Lung (tissue), 12 donors: Measurements from ENCODE around the gene AP1G2. TPM values are rescaled to one million over a fixed set of nuclear protein-coding genes. Genes with fewer than 3 reads are reported as not detected.
"Not testable (repeated sequence)": the region's sequence is repeated elsewhere in the genome, so short reads cannot be mapped to it uniquely, and the experiment has no call there.

Experiments used
- ATAC-seq: fragments of 200-7000 bp; cut with Tn5 transposase; one replicate; pipeline ENCODE4 v1.9.1; 2020; ENCODE audit warnings: moderate number of reproducible peaks; ENCODE audit not compliant: insufficient read depth, low FRiP score
- DNase-seq, 3 donors: peaks; one replicate each; pipeline ENCODE4 v3.0.0-alpha.2; 2013 to 2017
- H3K27ac ChIP-seq, 2 donors: one replicate each; pipeline ENCODE4 v1.5.1; 2013; ENCODE audit warnings: mild to moderate bottlenecking in 2 of 2, moderate library complexity in 2 of 2, control low read depth in 1 of 2, inconsistent platforms in 1 of 2, low read depth in 1 of 2, low read length in 1 of 2
- H3K27me3 ChIP-seq, 3 donors: one replicate each; pipeline ENCODE4 v1.5.1; 2013; ENCODE audit warnings: low read length in 2 of 3; ENCODE audit not compliant: control insufficient read depth in 3 of 3, insufficient read depth in 3 of 3
- H3K36me3 ChIP-seq, 4 donors: one replicate each; pipeline ENCODE4 v1.5.1; 2013; ENCODE audit warnings: low read length in 4 of 4, mild to moderate bottlenecking in 1 of 4, moderate library complexity in 1 of 4; ENCODE audit not compliant: control insufficient read depth in 4 of 4, insufficient read depth in 4 of 4
- H3K4me1 ChIP-seq, 5 donors: one replicate each; pipeline ENCODE4 v1.5.1; 2013; ENCODE audit warnings: low read length in 5 of 5, mild to moderate bottlenecking in 2 of 5, moderate library complexity in 1 of 5; ENCODE audit not compliant: control insufficient read depth in 5 of 5, insufficient read depth in 5 of 5
- H3K4me3 ChIP-seq: one replicate; pipeline ENCODE4 v1.5.1; 2013; ENCODE audit warnings: mild to moderate bottlenecking, control low read depth, moderate library complexity
- H3K9ac ChIP-seq, 2 donors: one replicate each; pipeline ENCODE4 v1.5.1; 2013; ENCODE audit warnings: low read length in 2 of 2, control low read depth in 1 of 2; ENCODE audit not compliant: insufficient read depth in 1 of 2
- H3K9me3 ChIP-seq, 4 donors: one replicate each; pipeline ENCODE4 v1.5.1; 2013; ENCODE audit warnings: low read length in 3 of 4, mild to moderate bottlenecking in 1 of 4, moderate library complexity in 1 of 4; ENCODE audit not compliant: control insufficient read depth in 4 of 4, insufficient read depth in 3 of 4
- WGBS, 2 donors: extraction: QIAGEN DNeasy Blood & Tissue Kit; methylation state at CpG; one replicate each; pipeline ENCODE4 v1.1.7; 2013; 5-methylcytosine and 5-hydroxymethylcytosine counted together
- polyA plus RNA-seq, 2 donors: library from polyadenylated mRNA; stranded (reverse); fragments of 200-250 nt; gene quantifications; one replicate each; pipeline ENCODE4 v1.2.1, GENCODE V29; 2013
- total RNA-seq, 2 donors: library from RNA; depleted of rRNA in 1 of 2; stranded (reverse); fragments of >200 nt in 1 of 2; gene quantifications; one replicate each; pipeline ENCODE4 v1.2.1, GENCODE V29; 2014 to 2021
- TF ChIP-seq, protein P1 (sequence below): IDR thresholded peaks from 2 replicates; pipeline ENCODE4 v1.5.1; 2012; ENCODE audit warnings: mild to moderate bottlenecking; ENCODE audit errors: control extremely low read depth, extremely low read depth
- donor health status: control.
- donor health status: control.
- donor health status: Bipolar disorder and iron deficiency.
- donor health status: healthy.
- donor health status: DM: yes; HTN: yes; CAD: no.

AP1G2 gene
- total and polyA plus RNA-seq, 4 donors: 48.0 to 106 (median 81.8) TPM

DNA sequence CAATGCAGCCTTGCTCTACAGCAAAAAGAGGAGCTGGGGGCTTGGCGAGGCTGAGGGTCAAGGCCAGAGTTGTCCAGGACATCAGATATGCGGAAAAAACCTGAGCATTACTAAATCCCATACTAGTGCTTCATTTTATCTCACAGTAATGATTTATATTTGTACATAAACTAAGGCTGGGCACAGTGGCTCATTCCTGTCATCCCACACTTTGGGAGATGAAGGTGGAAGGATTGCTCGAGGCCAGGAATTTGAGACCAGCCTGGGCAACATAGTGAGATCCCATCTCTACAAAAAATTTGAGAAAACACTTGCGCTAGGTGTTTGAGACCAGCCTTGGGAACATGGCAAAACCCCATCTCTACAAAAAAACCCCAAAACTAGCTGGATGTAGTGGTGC lies 22.6 kb upstream of the AP1G2 start:
- ATAC-seq (no peak), DNase-seq (no peak)
- H3K4me3 ChIP-seq: no peak overlapping the region
- TF ChIP-seq, protein P1, sequence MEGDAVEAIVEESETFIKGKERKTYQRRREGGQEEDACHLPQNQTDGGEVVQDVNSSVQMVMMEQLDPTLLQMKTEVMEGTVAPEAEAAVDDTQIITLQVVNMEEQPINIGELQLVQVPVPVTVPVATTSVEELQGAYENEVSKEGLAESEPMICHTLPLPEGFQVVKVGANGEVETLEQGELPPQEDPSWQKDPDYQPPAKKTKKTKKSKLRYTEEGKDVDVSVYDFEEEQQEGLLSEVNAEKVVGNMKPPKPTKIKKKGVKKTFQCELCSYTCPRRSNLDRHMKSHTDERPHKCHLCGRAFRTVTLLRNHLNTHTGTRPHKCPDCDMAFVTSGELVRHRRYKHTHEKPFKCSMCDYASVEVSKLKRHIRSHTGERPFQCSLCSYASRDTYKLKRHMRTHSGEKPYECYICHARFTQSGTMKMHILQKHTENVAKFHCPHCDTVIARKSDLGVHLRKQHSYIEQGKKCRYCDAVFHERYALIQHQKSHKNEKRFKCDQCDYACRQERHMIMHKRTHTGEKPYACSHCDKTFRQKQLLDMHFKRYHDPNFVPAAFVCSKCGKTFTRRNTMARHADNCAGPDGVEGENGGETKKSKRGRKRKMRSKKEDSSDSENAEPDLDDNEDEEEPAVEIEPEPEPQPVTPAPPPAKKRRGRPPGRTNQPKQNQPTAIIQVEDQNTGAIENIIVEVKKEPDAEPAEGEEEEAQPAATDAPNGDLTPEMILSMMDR: no peak
- peaks cover 0 to 8% (median 0%) of the 10 kb centered on the region in 5 donors for H3K4me1 ChIP-seq
- WGBS, 2 donors: 91 to 94% methylated on average over 4 of the region's 4 CpGs
- no peaks in the 10 kb centered on the region for H3K36me3 ChIP-seq
- H3K9ac ChIP-seq: no peak overlapping the region
- H3K9me3 ChIP-seq: peaks cover 0 to 2% (median 0%) of the 10 kb centered on the region in 4 donors
- H3K27me3 ChIP-seq: no peaks in the 10 kb centered on the region
- no peak overlapping the region for H3K27ac ChIP-seq

DNA sequence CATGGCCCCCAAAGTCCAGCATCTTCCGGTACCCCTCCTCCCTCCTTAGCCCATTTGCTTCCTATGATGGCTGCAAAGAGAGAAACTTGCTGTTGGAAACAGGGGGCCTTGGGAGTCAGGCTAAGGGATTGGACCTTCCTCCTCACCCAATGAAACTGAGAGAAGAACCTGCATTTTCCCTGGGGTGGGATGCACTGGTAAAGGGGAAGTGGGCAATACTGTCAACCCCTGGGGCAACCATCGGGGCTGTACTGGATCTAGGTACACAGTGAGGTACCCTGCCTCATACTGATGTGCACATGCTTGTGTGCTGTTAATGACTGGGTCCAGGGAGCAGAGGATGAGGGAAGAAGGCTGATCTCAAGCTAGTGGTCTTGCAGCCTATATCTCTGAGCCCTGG lies 22.0 kb upstream of the AP1G2 start:
- Histone ChIP-seq H3K4me1 (peaks cover 0 to 8% (median 0%) of the 10 kb centered on the region in 5 donors), H3K4me3 (no peak overlapping the region), H3K27me3 (no peaks in the 10 kb centered on the region), H3K9ac (no peak overlapping the region), H3K9me3 (peaks cover 0 to 2% (median 0%) of the 10 kb centered on the region in 4 donors), H3K27ac (no peak overlapping the region), H3K36me3 (no peaks in the 10 kb centered on the region)
- TF ChIP-seq, protein P1: no peak
- ATAC-seq (no peak), DNase-seq (no peak)
- WGBS, 2 donors: 74 to 83% methylated on average over 2 of the region's 2 CpGs

DNA sequence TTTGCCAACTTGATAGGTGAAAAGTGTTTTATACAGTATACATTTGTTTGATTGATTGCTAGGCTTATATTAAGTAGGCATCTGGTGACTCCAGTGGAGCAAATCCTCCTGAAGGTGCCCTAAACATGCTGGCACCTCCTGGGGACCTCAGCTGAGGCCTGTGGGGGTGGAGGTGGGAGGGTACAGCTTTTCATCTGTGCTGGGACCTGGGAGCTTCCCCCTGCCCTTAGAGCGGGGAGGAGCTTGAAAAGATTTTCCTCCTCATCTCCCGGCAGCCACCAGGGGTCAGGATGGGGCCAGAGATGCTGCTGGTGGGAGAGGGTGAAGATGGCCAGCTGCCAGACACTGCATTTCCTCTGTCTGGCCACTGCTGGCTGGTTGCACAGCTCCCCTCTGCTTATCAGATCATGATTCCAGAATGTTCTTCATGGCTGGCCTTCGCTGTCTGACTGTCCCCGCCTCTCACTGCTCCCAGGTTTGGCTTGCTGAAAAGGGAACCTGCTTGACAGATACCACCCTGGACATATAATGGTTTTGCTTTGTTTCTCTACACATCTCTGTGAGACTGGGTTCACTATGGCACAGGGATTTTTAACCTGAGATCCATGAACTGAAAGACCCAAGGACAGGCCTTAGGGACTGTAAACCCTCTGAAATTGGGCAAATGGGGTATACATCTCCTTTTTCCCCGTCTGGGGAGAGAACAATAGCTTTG lies 21.4 kb upstream of the AP1G2 start:
- H3K27ac ChIP-seq: no peak overlapping the region
- H3K27me3 ChIP-seq: no peaks in the 10 kb centered on the region
- WGBS, 2 donors: 10 to 14% methylated on average over 5 of the region's 5 CpGs

DNA sequence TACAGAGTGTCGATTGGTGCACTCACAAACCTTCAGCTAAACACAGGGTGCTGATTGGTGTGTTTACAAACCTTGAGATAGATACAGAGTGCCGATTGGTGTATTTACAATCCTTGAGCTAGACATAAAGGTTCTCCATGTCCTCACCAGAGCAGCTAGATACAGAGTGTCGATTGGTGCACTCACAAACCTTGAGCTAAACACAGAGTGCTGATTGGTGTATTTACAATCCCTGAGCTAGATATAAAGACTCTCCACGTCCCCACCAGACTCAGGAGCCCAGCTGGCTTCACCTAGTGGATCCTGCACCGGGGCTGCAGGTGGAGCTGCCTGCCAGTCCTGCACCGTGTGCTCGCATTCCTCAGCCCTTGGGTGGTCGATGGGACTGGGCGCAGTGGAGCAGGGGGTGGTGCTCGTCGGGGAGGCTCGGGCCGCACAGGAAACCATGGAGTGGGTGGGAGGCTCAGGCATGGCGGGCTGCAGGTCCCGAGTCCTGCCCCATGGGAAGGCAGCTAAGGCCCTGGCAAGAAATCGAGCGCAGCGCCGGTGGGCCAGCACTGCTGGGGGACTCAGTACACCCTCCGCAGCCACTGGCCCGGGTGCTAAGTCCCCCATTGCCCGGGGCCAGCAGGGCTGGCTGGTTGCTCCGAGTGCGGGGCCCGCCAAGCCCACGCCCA lies 17.1 kb upstream of the AP1G2 start:
- not testable (repeated sequence) for DNase-seq, ATAC-seq, H3K9ac ChIP-seq, H3K27ac ChIP-seq, H3K27me3 ChIP-seq, H3K36me3 ChIP-seq, H3K4me3 ChIP-seq, H3K4me1 ChIP-seq, H3K9me3 ChIP-seq
- 89 to 96% methylated on average over 19 to 24 of the region's 26 CpGs for WGBS, 2 donors

More for the DNA sequence above, 21.4 kb upstream of the AP1G2 start:
- DNase-seq (peak; percentile 92 to 96 (median 94)), ATAC-seq (peak; percentile 77)
- Histone ChIP-seq H3K4me3 (no peak overlapping the region), H3K4me1 (peaks cover 0 to 8% (median 0%) of the 10 kb centered on the region in 5 donors), H3K9me3 (peaks cover 0 to 2% (median 0%) of the 10 kb centered on the region in 4 donors), H3K9ac (no peak overlapping the region), H3K36me3 (no peaks in the 10 kb centered on the region)
- TF ChIP-seq, protein P1: peak; percentile 86

DNA sequence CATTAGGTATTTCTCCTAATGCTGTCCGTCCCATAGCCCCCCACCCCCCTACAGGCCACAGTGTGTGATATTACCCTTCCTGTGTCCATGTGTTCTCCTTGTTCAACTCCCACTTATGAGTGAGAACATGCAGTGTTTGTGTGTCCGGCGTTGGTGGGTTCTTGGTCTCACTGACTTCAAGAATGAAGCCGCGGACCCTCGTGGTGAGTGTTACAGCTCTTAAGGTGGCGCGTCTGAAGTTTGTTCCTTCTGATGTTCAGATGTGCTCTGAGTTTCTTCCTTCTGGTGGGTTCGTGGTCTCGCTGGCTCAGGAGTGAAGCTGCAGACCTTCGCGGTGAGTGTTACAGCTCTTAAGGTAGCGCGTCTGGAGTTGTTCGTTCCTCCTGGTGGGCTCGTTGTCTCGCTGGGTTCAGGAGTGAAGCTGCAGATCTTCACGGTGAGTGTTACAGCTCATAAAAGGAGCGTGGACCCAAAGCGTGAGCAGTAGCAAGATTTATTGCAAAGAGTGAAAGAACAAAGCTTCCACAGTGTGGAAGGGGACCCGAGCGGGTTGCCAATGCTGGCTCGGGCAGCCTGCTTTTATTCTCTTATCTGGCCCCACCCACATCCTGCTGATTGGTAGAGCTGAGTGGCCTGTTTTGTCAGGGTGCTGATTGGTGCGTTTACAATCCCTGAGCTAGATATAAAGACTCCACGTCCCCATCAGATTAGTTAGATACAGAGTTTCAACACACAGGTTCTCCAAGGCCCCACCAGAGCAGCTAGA lies 16.4 kb upstream of the AP1G2 start:
- not testable (repeated sequence) for H3K4me3 ChIP-seq, H3K9ac ChIP-seq, H3K36me3 ChIP-seq, ATAC-seq, H3K27ac ChIP-seq, DNase-seq, H3K4me1 ChIP-seq, H3K9me3 ChIP-seq
- 75 to 82% methylated on average over 24 of the region's 25 CpGs for WGBS, 2 donors
- H3K27me3 ChIP-seq: peaks cover 5 to 17% (median 11%) of the 10 kb centered on the region in 3 donors
